HG03469 (cell line): Measurements from ENCODE around the gene SENP1.
"Not testable (repeated sequence)": the region's sequence is repeated elsewhere in the genome, so short reads cannot be mapped to it uniquely, and the experiment has no call there.

Experiments
- ATAC-seq: cut with Tn5 transposase; IDR thresholded peaks from one replicate; pipeline ENCODE4 v1.9.1; 2021; ENCODE audit warnings: mild to moderate bottlenecking, moderate library complexity, moderate number of reproducible peaks; ENCODE audit not compliant: unreplicated experiment

SENP1 gene

DNA sequence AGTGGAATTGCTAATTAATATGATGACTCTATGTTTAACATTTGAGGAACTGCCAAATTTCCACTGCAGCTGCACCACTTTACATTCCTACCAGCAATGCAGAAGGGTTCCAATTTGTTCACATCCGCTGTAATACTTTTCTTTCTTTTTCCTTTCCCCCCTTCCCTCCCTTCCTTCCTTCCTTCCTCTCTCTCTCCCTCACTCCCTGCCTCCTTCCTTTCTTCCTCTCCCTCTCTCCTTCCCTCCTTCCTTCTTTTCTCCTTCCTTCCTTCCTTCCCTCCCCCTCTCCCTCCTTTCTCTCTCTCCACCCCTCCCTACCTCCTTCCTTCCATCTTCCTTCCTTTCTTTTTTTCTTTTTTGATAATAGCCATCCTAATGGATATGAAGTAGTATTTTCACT is 10.1 kb upstream of the SENP1 start:
- no peak for ATAC-seq

DNA sequence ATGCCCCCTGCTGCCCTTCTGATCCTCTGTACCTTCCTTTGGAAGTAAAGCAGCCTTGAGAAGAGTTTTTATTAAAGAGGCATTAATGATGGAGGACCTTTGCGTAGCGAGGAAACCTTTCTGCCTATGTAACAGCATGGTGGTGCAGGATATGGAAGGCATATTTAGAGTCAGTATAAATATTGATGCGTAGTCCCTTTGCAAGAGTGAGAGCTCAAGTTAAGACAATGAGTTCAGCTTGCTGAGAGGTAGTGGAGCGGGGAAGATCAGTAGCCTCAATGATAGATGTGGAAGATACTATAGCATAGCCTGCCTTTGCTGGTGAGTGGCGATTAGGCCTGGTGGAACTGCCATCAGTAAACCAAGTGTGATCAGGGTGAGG is 5.4 kb upstream of the SENP1 start:
- not testable (repeated sequence) for ATAC-seq

DNA sequence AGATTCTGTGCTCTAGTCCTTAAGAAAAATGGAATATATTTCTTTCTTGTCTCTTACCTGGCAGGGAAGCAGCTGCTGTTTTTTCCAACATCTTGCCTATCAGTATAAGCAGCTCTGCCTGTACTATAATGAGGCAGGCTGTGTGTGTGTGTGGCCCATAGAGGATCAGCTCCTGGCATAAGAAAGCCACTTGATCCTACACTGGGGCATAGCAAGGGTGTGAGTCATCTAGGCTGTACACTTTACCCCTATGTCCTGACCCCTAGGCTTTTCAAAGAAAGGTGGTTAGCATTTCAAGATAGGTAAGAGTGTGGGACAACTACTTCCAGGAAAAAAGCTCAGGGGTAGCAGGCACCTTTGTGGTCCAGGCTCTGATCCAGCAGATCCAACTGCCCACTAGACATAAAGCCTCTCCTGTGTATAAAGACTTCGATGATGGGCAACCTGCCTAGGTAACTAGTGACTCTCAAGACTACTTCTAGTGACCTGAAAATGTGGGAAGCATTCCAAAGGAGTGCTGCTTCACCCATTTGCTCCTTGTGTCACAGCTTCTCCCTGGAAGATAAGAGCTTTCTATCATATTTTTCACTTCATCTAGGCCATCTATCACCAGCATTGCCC is 4.9 kb upstream of the SENP1 start:
- no peak for ATAC-seq

DNA sequence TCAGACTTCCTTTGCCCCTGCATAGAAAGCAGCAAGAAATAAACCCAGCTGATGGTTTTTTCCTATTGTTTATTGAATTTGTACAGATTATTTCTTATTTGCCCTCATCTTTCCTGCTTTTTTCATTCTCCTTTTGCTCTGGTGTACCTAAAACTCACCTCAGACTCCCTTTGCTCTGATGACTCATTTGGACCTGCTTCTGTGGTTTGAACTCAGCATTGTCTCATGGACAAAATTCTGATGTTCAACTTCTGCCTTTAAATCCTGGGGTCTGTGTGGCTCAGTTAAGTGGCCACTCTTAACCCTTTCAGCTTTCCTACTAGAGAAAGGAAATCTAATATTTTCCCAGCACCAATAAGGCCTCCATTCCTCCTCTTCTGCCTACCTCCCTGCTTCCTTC is 3.5 kb upstream of the SENP1 start:
- no peak for ATAC-seq

DNA sequence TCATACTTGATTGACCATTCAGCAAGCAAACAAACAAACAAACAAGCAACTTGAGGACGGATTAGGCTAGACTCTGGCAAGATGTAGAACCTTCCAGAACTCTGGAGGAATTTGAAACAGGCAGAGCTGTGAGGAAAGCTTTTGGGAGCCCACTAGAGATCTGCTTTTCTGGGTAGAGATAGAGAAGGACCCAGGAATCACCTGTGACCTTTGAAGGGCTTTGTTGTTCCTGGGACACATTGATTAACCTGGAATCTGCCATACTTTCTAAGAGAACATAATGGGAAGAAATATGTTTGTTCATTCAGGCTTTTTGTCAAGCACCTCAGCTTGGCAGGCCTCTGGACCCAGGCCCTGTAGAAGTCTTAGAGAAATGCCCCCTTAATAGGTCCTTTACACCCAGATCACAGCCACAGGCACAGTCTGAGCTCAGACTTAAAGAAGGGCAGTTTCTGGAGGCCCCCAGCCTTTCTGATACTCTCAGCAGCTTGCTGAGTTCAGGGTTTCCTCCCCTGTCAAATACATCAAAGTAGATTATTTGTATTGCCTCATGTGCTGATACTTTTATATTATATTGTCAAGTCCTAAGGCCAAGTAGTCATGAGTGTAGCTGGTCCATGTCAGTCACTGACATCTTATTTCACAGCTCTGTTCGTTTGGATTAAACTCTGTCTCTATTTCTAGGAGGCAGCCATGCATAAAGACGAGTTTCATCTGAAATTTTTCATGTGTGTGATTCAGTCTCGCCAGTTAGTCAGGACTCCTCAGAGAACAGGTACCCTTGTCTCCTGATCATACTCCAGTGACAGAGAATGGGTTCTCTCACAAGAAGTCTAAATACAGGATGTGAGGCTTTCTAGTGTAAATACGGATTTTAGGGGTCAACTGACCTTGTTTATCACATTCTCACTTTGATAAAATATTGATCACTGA is 1.1 kb upstream of the SENP1 start:
- ATAC-seq: no peak

DNA sequence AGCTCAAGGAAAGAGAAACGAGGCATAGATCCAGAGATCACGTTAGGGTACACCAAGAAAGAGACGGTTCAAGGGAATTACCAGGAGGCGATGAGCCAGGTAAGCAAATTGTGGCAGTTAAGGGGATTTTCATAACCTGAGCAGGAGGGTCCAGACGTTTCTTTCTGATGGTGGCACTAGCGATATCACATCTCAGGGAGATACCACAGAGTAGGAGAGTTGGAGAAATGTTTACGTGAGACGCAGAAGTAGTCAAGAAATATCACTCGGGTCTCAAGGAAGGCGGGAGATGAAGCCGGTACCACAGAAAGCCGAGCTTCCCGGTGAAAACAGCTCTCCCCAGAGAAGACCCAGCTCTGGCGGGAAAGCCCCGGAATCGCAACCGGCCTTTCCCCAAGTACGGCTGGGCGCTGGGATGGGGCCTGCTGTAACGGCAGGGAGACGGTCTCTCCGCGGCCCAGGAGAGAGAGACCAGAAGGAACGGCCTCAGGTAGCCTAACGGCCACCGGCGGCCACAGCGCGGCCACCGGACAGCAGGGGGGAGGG is 485 bp downstream of the SENP1 start:
- peak; percentile 16 for ATAC-seq

DNA sequence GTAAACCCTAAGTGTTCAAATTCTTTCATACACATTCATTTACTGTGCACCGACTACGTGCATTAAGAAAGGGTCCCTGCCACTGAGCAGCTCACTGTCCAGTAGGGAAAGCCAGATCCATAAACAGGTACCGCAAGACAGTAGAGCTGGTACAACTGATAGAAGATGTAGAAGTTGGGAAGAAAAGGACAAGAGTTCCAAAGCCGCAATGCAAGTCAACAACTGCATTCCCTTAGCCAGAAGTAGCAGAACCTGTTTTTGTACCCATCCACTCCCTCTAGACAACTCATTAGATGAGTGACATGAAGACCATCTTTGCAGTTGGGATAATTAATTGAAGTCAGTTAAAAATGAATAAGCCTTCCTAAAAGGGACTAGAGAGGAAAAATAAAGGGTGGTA is 1.3 kb downstream of the SENP1 start:
- ATAC-seq: no peak

DNA sequence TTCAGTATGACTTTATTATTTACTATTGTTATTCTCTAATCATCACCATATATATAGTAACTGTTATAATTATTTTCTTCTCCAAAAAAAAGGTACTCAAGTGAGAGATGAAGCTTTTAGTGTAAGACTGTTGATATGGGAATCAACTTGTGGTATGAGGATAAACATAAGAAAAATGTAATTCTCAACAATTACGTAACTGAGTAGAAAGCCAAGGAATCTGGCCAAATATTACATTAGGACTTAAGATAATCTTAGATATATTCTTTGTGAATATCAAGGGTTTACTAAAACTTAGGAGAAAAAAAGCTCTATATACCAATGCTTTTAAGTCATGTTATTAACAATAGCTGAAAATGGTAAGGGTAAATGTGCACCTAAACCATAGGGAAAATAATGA is 13.3 kb downstream of the SENP1 start:
- no peak for ATAC-seq

DNA sequence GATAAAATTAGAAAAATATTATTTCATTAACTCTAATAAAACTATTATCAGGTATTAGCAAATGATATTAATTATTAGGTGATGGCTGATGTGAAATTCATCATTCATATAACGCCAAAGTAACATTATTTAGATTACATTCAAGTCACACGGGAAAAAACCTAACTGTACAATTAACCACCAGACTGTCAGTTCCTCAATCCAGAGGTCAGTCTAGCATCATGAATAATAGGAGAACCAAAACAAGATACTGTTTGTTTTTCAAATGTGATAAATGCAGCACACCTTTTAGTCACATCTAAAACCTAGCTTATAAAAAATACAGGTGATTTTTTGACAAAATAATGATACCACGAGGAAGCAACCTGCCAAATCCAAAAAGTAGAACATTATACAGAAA is 19.6 kb downstream of the SENP1 start:
- no peak for ATAC-seq

DNA sequence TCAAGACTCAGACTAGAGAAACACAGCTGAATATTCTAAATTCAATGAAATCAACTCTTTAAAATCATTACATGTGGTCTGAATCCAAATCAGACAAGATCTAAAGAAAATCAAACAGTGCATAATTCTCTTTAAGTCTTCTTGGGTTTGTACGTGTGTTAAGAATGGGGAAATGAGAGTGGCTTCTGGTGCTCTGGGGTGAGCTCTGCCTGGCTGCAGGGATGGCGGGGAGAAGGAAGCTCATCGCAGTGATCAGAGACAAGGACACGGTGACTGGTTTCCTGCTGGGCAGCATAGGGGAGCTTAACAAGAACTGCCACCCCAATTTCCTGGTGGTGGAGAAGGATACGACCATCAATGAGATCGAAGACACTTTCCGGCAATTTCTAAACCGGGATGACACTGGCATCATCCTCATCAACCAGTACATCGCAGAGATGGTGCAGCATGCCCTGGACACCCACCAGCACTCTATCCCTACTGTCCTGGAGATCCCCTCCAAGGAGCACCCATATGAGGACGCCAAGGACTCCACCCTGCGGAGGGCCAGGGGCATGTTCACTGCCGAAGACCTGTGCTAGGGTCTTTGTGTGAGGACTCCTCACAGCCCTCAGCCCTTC is 20.9 kb downstream of the SENP1 start:
- no peak for ATAC-seq

DNA sequence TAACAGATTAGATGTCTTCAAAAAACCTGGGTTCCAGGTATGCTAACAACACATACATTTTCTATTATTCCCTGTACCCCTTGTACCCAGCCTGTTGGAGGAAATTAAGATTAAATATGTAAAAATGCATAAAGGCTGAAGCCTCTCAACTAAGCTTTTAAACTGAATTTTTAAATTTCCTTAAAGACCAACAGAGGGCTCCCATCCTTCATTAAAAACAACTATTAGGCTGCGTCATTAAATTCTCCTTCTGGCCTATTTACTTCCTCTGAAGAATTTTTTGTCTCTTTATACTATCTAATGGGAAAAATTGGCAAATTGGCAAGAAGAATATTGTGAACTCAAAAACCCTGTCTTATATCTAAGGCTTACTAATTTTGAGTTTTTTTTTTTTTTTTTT is 21.8 kb downstream of the SENP1 start:
- no peak for ATAC-seq

DNA sequence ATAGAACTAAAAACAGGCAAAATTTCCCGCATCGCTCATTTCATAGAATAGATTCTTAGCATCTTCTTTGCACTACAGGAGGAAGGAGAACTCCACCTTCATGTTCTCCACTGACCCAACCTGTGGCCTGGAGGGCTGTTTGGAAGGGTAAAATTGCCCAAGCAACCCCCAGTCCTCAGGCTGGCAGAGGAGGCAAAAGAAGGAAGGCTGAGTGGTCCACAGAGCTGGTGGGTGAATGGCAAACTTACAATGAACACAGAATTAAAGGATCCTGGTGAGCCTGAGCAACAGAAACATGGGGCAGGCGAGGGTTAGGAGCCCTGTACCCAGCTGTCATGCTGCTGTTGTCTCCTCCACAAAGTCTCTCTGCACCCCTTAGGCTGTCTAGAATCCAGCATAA is 25.1 kb downstream of the SENP1 start:
- no peak for ATAC-seq

DNA sequence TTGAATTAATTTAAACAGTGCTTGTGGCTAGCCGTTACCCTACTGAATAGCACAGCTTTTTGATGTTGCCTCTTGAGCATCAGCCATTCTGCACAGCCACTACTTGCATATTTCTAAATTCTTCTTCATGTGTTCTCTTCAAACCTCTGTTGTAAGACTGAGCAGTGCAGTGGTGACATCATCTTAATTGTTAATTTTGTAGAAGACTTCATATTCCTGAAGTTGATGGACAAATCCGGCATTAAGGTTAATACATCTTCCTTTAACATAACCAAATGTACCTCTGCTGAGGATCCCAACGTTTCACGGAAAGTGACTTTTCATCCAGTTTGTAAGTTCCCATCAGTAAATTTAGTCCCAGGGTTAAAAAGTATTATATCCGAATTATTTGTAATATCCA is 25.6 kb downstream of the SENP1 start:
- no peak for ATAC-seq

DNA sequence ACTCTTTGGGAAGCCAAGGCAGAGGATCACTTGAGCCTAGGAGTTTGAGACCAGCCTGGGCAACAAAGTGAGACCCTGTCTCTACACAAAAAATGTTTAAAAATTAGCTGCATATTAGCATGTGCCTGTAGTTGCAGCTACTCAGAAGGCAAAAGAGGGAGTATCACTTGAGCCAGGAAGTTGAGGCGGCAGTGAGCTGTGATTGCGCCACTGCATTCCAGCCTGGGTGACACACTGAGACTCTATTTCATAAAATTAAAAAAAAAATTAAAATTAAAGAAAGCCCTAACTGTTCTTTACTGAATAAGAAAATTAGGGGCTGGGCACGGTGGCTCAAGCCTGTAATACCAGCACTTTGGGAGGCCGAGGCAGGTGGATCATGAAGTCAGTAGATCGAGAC is 27.0 kb downstream of the SENP1 start:
- ATAC-seq: no peak

DNA sequence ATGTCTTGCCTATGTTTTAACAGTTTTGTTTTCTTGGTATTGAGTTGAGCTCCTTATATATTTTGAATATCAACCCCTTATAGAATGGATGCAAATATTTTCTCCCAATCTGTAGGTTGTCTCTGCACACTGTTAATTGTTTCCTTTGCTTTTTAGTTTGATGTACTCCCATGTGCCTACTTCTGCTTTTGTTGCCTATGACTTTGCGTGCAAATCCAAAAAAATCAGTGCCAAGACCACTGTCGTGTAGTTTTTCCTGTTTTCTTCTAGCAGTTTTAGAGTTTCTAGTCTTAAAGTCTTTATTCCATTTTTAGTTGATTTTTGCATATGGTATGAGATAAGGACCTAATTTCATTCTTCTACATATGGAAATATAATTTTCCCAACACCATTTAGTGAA is 28.8 kb downstream of the SENP1 start:
- ATAC-seq: no peak

DNA sequence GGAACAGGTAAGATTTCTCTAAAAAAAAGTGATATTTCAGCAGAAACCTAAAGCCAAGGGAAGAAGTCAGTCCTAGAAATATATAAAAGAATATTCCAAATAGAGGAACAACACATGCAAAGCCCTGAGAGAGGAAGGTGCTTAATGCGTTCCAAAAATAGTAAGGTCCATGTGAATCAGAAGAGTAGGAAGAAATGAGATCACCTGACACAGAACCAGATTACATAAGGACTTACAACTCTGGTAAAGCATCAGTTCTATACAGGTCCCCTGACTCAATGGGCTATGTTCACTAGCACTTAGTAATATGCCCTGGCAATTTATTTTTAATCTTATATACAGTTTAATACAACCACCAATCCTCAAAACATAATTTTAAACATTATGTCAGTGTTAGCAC is 30.0 kb downstream of the SENP1 start:
- ATAC-seq: no peak

DNA sequence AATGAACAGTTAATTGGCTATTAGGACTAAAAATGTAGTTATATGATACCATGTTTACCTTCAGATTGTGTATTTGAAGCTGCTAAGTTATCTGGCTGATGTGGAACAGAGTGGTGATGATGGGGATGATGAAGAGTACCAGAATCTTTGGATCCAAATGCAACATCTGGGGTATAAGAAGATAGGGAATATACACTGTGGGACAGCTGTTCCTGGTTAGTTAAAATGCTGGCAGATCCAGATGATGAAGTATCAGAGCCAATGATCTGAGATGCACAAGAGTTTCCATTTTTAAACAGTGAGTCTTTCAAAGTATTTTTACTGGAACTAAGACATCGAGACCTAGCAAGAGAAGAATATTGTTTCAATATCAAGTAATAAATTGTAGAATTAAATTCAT is 31.6 kb downstream of the SENP1 start:
- ATAC-seq: no peak

DNA sequence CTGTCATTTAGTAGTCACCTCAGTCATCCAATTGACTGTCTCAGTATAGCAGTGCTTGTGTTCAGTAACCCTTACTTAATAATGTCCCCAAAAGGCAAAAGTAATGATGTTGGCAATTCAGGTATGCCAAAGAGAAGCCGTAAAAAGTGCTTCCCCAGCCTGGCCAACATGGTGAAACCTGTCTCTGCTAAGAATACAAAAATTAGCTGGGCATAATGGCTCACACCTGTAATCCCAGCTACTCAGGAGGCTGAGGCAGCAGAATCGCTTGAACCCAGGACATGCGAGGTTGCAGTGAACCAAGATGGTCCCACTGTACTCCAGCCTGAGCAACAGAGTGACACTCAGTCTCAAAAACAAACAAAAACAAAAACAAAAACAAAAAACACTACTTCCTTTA is 33.6 kb downstream of the SENP1 start:
- no peak for ATAC-seq

DNA sequence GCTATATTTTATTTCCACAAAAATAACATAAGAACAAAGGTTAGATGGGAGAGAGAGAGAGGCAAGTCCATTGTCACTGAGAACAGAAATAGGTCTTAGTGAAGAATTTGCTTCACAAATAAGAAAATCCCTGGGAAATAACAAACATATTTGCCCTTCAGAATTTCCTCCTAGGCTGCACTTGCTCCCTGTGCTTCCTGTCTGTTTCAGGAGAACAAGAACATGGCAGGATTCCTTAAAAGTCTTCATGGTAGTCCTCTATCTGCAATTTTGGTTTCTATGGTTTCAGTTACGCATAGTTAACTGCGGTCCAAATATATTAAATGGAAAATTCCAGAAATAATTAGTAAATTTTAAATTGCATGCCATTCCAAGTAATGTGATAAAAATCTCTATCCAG is 34.1 kb downstream of the SENP1 start:
- ATAC-seq: no peak

DNA sequence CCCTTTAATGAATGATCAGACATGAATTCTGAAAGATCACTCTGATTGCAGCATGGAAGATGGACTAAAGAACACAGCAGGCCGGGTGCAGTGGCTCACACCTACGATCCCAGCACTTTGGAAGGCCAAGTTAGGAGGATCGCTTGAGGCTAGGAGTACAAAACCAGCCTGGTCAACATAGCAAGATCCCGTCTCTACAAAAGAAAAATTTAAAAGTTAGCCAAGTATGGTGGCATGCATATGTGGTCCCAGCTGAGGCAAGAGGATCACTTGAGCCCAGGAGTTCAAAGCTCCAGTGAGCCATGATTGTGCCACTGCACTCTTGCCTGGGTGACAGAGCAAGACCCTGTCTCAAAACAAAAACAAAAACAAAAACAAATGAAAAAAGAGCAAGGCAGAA is 35.1 kb downstream of the SENP1 start:
- no peak for ATAC-seq

DNA sequence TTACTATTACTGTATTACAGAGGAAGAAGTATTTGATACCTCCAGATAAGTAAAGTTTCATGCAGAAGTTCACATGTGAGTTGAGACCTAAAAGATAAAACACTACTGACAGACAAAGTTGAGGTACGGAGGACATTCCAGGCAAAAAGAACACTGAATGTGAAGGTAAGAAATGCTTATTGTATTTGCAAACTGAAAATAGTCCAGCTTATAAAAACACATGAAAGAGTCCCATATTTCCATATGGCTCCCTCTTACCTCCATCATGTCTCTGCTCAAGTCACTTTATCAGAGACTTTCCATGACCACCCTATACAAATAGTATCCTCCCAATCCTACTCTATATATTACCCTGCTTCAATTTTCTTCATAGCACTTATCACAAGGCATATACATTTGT is 35.8 kb downstream of the SENP1 start:
- ATAC-seq: no peak

DNA sequence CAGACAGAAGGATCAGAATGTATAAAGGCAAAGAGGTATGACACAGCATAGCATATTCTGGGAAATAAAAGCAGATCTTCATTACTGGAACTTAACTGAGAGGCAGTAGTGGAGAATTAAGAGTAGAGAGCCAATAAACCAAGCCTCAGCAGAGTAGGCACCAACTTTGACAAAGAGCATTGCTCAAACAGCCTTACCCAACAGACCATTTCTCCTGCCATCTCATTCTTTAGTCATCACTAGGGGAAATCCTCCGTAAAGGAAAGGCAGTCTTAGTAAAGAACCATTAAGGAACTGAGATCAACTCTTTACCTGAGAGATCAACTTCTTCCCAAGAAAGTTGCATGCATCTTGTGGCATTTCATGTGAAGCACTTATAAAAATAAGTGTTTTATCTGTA is 36.6 kb downstream of the SENP1 start:
- no peak for ATAC-seq
